HUDEP-2 (cell line): ENCODE results near the gene ALDH4A1.

ENCODE experiments used
- DNase-seq, 76 experiments: peaks; one replicate each; lab custom pipeline; 2025; ENCODE audit not compliant: unreplicated experiment in 76 of 76; lab: John Stamatoyannopoulos, UW

ALDH4A1 gene

GRCh38 chr1:18940303-18941020 is 38.1 kb upstream of the ALDH4A1 start:
- DNase-seq, result no peak

GRCh38 chr1:18939398-18940302 is 37.3 kb upstream of the ALDH4A1 start:
- no peak for DNase-seq

- DNase-seq, result peak in 1 of 76 experiments; percentile 11
Measured at GRCh38 chr1:18938707-18939070, 36.3 kb upstream of the ALDH4A1 start.

GRCh38 chr1:18938008-18938706 is 35.8 kb upstream of the ALDH4A1 start:
- DNase-seq, result peak in 1 of 76 experiments; percentile 10

GRCh38 chr1:18937539-18937938 is 35.2 kb upstream of the ALDH4A1 start:
- no peak for DNase-seq

GRCh38 chr1:18936814-18937481 is 34.6 kb upstream of the ALDH4A1 start:
- no peak for DNase-seq

GRCh38 chr1:18936471-18936813 is 34.1 kb upstream of the ALDH4A1 start:
- no peak for DNase-seq

- no peak for DNase-seq
Measured at GRCh38 chr1:18934205-18935000, 32.0 kb upstream of the ALDH4A1 start.

- DNase-seq, result no peak
Measured at GRCh38 chr1:18932879-18933278, 30.5 kb upstream of the ALDH4A1 start.

- DNase-seq, result no peak
Measured at GRCh38 chr1:18932387-18932786, 30.0 kb upstream of the ALDH4A1 start.

GRCh38 chr1:18931730-18932129 is 29.4 kb upstream of the ALDH4A1 start:
- no peak for DNase-seq

- DNase-seq, result no peak
Measured at GRCh38 chr1:18929686-18930085, 27.3 kb upstream of the ALDH4A1 start.

- DNase-seq, result no peak
Measured at GRCh38 chr1:18928985-18929384, 26.6 kb upstream of the ALDH4A1 start.

GRCh38 chr1:18928406-18928805 is 26.1 kb upstream of the ALDH4A1 start:
- no peak for DNase-seq

- DNase-seq, result no peak
Measured at GRCh38 chr1:18927654-18928272, 25.4 kb upstream of the ALDH4A1 start.

- DNase-seq, result no peak
Measured at GRCh38 chr1:18927082-18927653, 24.8 kb upstream of the ALDH4A1 start.

GRCh38 chr1:18926315-18927081 is 24.1 kb upstream of the ALDH4A1 start:
- peak in 8 of 76 experiments; percentile 5 to 35 (median 23) for DNase-seq

- DNase-seq, result no peak
Measured at GRCh38 chr1:18925279-18925678, 22.9 kb upstream of the ALDH4A1 start.
